Activated effector memory CD4-positive, alpha-beta T cell treated with Interleukin-2 at 50 U/mL for 16 hours (primary cell): ENCODE results near the gene ARHGAP24.
"Not testable (repeated sequence)": the region's sequence is repeated elsewhere in the genome, so short reads cannot be mapped to it uniquely, and the experiment has no call there.

Experiments
- DNase-seq: peaks from one replicate; pipeline ENCODE4 v3.0.0-alpha.2; 2020

ARHGAP24 gene

DNA sequence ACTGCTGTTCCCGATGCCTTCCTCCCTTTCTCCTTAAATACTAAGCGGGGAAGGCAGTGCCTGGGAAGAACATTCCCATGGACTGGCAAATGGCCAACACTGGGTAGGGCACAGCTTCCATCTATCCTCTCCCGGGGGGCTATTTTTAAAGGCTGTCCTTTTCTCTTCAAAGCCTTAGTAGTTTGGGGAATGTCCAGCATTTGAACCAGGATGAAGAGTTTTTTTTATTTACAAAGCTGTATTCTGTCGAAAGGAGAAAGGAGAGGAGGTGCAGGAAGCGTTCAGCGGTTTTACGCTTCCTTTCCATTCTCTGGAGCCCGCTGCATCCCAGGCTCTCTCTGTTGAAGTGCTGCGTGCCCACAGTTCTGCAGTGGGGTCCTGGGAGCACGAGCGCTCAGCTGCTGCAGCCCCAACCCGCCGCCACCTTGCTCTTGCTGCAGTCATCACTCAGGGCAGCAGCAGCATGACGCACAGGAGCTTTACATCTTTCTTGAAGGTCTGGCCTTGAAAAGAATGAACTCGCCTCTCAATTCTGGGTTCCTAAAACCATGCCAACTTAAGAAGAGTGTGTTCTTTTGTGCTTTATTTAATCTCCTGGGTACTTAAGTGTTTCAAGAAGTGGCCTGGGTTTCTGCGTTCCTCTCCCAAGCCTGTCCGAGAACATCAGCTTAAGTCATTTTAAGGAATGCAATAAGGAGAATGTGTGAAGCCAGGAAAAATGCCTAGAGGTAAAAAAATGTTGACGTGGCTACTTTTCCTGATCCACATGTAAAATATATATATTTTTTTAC is 457.7 kb downstream of the ARHGAP24 start:
- DNase-seq, result no peak

DNA sequence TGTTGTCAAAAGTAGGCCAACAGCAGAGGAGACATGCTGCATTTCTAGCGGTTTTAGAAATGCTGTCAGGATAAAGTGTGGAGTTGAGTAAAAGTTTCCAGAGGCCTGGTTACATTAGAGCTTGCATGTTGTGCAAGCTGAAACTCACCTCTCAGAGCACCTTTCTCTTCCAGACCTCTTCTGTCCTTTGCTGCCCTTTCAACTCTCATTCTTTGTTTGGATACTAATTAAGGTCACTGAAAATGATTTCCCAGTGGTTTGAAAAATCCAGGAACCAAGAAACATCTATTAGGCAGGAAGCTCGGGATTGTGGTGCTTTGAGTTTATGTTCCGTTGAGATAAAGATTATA is 458.3 kb downstream of the ARHGAP24 start:
- DNase-seq, result no peak

DNA sequence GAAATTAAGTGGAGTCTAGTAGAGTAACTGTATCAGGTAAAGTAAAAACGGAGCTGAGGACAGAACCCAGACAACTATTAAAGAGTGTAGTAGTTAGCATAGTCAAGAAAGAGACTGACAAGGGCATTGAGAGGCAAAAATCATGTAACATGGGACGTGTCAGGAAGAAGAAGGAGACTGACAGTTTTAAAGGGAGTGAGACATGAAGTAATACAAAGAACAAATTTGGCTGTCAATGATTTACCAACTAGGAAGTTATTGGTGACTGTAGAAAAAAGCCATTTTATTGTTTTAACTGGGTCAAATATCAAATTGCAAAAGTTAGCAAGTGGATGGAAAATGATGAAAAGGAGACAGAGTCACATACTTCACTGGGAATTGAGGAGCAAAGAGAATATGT is 462.6 kb downstream of the ARHGAP24 start:
- no peak for DNase-seq

DNA sequence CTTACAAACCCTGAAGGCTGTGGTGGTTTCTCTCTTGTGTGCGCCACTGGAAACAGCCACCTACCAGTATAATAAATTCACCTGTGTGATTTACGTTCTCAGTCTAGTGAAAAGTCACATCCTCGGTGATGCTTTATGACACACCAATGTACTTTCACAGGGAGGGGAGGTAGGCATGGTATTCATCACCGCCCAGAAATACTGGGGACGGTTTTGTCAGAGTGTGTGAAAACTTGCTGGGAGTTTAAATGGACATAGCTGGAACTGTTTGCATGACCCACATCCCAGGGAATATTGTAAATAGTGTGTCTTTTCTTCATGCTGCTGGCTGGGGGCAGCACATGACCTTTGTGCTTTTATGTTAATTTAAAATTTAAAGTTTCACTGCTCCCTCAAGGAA is 463.1 kb downstream of the ARHGAP24 start:
- no peak for DNase-seq

DNA sequence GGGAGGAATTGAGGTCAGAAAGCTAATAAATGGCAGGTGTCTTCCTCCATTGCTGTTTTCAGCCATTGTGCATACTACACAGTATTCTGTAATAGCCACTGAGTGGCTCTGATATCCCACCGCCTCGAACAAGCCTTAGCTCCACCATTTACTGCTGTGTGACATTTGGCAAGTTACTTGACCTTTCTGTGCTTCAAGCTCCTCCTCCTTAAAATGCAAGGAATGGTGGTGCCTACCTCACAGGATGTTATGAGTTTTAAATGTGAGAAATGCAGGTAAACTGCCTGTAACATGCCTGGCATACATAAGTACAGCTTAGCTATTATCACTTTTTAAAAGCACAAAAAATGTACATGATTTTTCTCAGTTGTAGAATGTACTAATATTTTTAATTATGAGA is 464.0 kb downstream of the ARHGAP24 start:
- no peak for DNase-seq

DNA sequence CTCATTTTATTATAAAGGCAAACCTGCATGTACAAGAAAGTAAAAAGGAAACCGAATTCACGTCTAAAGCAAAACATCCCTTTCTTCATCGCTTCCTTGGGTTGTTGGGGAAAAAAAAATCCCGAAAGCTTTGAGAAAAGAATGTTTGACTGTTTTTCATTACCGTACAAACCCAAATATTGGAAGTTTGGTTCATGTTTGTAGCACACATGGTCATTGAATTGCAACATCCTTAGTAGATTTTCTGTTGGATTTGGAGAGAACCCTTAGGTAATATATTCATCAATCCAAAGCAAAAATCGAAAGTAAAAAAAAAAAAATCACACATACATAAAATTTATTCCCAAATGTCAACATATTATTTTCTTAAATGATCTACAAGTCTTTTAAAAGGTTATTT is 464.6 kb downstream of the ARHGAP24 start:
- DNase-seq, result no peak

DNA sequence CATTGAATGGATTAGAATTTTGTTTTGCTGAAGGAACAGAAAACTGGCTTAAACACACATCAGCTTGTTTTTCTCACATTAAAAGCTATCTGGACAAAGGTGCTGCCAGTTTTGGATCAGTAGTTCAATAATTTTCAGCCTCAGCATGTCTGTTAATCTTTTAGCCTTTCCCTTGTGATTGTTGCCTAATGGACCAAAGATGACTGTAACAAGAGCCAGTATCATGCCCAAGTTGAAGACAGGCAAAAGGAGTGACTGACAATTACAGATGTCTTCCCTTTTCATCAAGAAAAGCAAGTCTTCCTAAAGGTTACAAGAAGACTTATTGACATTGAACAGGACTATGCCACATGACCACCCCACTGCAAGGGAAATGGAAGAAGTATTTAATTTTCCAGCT is 465.2 kb downstream of the ARHGAP24 start:
- no peak for DNase-seq

DNA sequence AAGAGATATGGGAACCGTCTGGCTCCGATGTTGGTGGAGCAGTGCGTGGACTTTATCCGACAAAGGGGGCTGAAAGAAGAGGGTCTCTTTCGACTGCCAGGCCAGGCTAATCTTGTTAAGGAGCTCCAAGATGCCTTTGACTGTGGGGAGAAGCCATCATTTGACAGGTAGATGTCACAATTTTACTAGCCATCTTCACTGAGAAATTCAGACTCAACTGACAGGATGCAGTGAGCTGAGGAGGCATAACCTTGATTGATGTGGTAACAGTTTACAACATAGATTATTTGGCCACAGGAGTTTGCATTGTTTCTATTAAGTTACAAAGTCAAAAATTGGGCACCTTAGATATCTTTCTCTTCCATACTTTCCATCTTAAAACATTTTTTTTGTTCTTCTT is 467.2 kb downstream of the ARHGAP24 start:
- no peak for DNase-seq

DNA sequence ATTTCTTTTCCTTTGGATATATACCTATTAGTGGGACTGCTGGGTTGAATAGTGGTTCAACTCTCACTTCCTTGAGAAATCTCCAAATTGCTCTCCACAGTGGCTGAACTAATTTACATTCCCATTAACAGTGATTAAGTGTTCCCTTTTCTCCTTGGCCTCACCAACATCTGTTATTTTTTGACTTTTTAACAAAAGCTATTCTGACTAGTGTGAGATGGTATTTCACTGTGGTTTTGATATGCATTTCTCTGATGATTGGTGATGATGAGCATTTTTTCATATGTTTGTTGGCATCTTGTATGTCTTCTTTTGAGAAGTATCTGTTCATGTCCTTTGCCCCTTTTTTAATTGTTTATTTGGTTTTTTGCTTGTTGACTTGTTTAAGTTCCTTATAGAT is 471.9 kb downstream of the ARHGAP24 start:
- no peak for DNase-seq

DNA sequence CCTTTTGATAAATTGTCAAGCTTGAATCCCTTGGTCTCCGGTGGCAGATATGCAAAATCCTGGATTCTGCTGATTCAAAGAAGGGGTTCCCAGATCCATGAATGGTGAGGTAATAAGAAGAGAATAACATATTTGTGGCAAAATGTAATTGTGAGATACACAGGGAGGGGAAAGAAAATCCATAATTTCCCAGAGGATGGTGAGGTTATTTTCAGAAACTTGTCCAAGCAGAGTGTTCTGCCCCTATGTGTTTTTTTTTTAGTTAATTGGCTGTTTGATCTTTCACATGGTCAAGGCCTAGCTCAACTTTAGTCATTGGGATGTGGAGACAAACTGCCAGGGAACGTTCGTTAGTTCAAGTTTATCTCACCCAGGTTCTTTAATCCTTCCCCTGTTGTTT is 476.1 kb downstream of the ARHGAP24 start:
- DNase-seq, result no peak

DNA sequence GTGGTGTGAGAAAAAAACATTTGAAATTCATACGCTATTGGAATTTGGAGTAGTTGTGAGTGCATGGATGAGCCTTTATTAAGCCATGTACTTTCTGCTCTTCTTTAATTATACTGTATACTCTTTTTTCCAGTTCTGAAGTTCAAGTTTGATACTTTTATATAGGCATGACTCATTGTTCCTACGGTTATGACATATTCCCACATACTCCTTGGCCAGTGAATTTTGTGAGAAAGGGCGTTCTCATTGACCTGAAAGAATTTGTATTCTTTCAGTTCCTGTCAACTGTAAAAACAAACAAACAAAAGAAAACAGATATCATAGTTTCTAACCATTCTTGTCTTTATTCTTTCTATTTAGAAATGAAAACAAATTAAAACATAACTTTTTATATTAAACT is 477.6 kb downstream of the ARHGAP24 start:
- DNase-seq, result no peak

DNA sequence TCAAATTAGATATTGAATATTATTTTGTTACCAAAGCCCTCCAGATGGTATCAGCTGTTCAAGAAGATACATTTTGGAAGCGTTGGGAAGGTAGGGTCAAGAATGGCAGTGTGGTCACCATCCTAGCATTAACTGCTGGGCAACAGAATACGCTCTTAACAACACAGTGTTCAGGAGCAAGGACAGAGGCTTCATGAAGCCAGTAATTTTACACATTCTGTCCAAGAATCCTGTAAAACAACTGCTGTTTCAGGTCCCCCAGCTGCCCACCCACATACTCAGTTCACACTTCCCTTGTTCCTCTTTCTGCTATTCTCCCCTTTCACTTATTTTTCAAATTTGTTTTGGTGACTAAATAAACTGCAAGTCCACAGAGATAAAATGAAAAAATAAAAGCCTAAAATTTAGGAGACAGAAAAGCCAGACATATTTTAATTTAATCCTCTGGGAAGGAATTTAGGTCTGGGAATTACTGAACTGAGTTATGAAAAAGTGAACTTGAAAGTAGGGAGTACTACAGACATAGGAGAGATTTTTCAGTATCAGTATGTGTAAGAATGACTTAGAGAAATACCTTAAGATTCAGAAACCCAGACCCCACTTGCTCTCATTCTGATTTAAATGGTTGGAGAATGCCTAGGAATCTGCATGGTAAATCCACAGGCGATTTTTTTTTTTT is 478.2 kb downstream of the ARHGAP24 start:
- DNase-seq, result no peak

DNA sequence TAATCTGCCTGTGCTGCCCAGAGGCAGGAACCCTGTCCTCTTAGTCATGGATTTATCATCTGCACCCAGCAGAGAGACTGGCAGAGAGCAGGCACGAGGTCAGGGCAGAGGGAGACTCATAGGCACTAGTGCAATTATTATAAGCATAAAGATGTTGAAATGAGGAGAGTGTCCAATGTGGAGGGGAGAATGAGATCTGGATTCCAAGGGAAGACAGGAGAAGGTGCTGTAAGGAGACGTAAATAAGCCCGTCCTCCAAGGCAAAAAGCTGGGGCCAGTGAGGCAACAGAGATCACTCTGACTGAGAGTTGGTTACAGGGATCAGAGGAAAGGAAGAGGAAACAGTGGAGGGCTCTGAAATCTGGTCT is 478.7 kb downstream of the ARHGAP24 start:
- DNase-seq, result no peak

DNA sequence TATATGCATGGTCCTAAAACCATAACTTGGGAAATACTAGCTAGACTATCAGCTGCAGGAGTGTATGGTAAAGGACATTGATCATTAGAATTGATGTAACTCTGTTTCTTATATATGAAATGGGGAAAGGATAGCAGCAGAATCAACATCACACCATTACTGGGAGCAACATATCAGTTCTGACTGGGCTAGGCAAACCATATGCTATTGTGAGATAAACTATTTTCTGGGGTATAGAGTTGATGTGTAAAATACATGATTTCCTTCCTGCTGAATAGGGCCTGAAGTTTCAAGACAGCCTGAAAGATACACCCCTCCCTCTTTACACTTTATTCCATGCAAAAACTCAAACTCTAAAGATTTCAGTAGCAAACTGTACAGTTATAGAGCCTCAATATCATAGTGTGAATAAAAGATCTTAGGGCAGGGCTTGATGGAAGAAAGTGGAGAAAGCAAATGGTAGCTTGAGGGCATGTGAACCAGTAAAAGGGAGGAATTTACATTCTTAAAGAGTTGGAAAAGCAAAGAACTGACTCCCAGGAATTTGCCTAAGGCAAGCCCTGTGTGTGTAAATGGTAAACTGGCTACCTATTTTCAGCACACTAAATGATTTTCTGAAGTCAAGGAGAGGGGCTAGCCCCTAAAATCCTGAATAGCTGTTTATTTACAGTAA is 480.8 kb downstream of the ARHGAP24 start:
- DNase-seq, result no peak

DNA sequence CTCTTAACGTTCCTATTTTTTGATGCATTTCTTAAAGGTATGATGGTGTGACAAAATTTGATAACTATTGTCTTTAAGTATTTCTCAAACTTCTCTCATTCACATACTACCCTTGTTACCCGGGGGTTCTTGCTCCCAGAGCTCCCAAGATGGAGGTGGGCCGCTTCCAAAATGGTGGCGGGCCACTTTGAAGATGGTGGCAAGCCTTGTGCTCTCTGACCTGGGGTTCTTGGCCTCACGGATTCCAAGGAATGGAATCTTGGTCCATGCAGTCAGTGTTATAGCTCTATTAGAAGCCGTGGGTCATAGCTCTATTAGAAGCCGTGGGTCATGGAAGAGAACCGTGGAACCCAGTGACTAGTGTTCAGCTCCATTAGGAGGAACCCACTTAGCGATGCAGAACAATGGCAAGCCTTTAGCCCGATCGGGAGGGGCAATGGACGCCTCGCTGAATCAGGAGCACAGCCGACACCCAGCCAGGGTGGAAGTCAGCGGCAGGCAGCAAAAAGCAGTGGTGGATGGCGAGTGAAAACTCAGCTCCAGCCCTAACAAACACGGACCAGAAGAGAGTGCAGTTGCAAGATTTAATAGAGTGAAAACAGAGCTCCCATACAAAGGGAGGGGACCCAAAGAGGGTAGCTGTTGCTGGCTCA is 481.5 kb downstream of the ARHGAP24 start:
- no peak for DNase-seq

DNA sequence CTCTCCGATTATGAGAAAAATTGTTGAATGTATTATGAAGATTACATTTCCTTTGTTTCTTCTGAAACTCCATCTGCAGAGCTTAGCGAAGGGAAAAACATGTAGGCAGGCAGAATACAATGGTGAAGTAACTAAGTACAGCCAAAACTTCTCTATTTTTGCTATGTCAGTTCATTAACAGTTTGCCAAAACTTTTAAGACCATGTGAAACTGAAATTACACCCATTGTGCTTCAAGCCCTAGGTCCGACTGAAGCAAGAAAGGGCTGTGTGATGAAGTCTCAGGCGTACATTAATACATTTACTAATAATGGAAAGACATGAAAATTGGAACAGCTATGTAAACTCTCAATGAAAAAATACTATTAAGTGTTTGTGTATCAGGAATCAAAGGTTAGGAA is 486.9 kb downstream of the ARHGAP24 start:
- DNase-seq, result no peak

DNA sequence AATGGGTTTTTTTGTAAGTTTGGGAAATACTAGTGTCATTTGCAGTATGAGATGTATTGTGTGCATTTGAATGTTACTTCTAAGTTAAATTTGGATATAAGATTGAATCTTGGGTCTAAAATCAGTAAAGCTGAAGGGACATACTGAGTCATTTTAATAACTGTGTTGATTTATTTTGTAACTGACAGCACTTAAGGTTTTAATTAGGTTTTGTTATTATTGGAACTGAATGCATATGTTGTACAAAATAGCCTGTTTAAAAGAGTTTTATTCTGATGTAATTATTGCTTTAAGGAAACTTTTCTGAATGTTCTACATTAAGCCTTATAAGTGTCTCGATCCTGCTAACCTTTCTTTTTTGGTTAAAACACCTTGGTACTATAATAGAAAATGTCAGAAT is 488.3 kb downstream of the ARHGAP24 start:
- no peak for DNase-seq

DNA sequence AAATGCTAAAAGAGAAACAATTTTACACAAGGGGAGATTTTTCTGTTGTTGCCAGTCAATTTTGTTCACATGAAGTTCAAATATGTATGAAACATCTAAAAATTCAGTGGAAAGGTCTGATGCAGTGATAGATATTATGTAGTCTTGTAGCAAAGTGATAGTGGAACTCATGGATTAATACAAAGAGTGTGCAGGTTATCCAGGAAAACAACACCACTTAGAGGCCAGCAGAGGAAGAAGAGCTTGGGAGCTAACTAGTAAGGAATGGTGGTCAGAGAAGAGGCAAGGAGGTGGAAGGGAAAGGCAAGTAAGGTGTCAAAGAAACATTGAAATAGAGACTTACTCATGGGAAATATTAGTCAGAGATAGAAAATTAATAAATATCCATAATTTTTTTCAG is 489.3 kb downstream of the ARHGAP24 start:
- no peak for DNase-seq

DNA sequence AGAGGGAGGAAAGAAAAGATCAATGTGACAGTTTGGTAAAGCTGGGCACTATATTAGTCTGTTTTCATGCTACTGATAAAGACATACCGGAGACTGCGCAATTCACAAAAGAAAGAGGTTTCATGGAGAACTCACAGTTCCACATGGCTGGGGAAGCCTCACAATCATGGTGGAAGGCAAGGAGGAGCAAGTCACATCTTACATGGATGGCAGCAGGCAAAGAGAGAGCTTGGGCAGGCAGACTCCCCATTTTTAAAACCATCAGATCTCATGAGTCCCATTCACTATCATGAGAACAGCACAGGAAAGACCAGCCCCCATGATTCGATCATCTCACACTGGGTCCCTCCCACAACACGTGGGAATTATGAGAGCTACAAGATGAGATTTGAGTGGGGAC is 490.1 kb downstream of the ARHGAP24 start:
- not testable (repeated sequence) for DNase-seq

DNA sequence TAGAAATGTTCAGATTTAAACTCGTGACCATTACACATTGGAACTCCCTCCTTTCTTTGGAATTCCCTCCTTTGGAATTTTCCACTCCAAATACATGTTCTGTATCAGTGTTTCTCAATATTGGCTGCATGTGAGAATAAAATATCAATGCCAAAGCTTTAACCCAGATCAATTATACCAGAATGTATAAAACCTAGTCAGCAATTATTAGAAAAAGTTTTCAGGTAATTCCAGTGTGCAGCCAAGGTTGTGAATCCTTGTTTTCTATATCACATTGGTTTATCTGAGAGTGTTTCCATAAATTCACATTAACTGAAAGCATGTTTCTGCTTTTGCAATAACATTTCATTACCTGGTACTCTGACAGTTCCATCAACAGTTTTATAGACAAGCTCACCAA is 490.6 kb downstream of the ARHGAP24 start:
- no peak for DNase-seq

DNA sequence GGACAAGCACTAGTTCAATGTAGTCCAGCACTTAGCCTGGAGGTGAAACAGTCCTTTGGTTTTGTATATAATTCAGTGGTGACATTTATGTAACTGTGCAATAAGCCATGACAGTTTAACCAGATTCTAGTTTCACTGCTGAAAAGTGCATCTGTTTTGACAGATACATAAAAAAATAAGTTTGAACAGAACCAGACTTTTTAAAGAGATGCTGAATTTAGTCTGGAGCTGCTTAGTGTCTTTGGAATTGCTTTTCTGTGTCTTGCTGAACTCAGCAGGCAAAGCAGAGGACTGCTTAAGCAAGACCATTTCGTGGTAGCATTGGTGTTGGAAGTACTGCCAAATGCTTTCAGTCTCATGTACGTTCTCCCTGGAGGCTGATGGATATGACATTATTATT is 491.4 kb downstream of the ARHGAP24 start:
- no peak for DNase-seq

DNA sequence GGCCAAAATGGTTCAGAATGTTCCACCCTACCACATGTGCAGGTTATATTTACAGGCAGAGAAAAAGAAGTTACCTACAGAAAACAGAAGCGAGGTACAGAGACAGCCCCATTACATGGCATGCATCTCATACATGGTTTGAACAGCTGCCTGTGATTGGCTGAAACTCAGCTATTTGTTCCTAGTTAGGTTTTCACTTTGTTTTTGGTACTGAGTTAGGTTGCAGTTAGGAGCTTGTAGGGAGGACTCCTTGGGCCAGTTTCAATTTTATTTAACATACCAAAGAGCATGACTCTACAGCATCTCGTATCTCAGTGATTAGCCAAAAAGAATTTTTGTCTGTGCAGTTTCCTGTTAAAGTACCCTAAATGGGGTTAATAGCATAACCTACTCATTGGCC is 492.9 kb downstream of the ARHGAP24 start:
- no peak for DNase-seq

DNA sequence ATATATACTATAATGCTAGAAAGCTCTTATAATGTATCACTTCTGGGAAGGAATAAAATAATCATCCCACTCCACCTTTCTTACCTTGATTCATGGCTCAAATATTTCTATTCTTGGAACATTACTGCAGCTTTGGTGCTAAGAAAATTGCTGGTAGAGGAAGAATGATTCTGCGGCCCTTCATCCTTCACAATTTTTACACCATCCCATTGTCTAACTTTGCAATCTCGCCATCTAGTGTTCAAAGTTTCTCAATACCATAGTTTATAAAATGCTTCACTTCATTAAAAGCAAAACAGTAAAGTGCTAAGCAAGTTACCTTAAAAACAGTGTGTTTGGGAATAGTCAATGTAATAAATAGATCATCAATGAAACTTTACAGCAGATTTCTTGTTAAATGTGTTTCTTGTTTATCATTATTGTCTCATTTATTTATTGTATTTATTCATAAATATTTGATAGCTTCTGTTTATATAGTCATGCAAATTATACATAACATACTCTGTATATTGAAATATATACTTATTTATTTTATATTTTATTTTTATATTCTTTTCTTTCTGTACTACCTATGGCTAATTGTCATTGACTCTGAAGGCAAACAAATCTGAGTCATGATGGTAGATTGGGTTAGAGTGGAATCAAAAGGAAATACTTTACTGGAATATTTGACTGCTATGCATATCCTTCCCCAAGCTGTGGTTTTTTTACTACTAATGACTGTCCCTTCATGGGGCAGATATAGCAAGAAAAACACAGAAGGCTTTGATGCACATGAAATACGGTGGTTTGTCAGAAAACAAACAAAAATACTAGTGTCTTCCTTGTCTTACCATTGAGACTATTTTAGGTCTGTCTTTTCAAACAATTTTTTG is 494.2 kb downstream of the ARHGAP24 start:
- no peak for DNase-seq
